OCI-LY3 (cell line): ENCODE data around the gene TXNDC5.

ENCODE experiments used
- H2AFZ ChIP-seq: fragments of 200-600, 300-600 bp; shearing (Covaris generic); 2 replicates; pipeline ENCODE4 v1.6.0; 2014; ENCODE audit warnings: antibody characterized with exemption, low read depth, low read length
- H3K27ac ChIP-seq: fragments of 200-600, 300-600 bp; sonication (generic); 2 replicates; pipeline ENCODE4 v1.5.1; 2014; ENCODE audit warnings: mild to moderate bottlenecking, low read length, moderate library complexity, mixed read lengths
- H3K27me3 ChIP-seq: fragments of 200-600, 300-600 bp; sonication (generic); 2 replicates; pipeline ENCODE4 v1.6.1; 2014; ENCODE audit warnings: low read depth, low read length, mixed read lengths
- H3K36me3 ChIP-seq: fragments of 200-600, 300-600 bp; sonication (generic); replicated peaks from 2 replicates; pipeline ENCODE3; 2014; ENCODE audit warnings: low read depth, low read length, mixed read lengths
- H3K4me1 ChIP-seq: fragments of 300-600, 200-600 bp; sonication (generic); 2 replicates; pipeline ENCODE4 v1.6.1; 2014; ENCODE audit warnings: low read length, mixed read lengths
- H3K4me2 ChIP-seq: fragments of 200-600, 300-600 bp; sonication (generic); 2 replicates; pipeline ENCODE4 v1.6.1; 2014; ENCODE audit warnings: low read length, mixed read lengths
- H3K4me3 ChIP-seq: fragments of 300-600, 200-600 bp; sonication (generic); 2 replicates; pipeline ENCODE4 v1.5.1; 2014; ENCODE audit warnings: antibody characterized with exemption, mild to moderate bottlenecking, low read length, moderate library complexity
- H3K79me2 ChIP-seq: fragments of 300-600, 200-600 bp; shearing (Covaris generic); 2 replicates; pipeline ENCODE4 v1.6.1; 2014; ENCODE audit warnings: mild to moderate bottlenecking, low read length, mixed read lengths
- H3K9ac ChIP-seq: fragments of 300-600, 200-600 bp; shearing (Covaris generic); 2 replicates; pipeline ENCODE4 v1.6.0; 2014; ENCODE audit warnings: mild to moderate bottlenecking, low read length, moderate library complexity
- H3K9me3 ChIP-seq: fragments of 200-600, 300-600 bp; shearing (Covaris generic); 2 replicates; pipeline ENCODE4 v1.6.1; 2014; ENCODE audit warnings: low read length, mixed read lengths; ENCODE audit not compliant: insufficient read depth
- H4K20me1 ChIP-seq: fragments of 200-600, 300-600 bp; sonication (generic); 2 replicates; pipeline ENCODE4 v1.6.1; 2016; ENCODE audit warnings: low read length, mixed read lengths; ENCODE audit not compliant: insufficient read depth
- CTCF ChIP-seq: fragments of 200-600, 300-600 bp; sonication (generic); IDR thresholded peaks from 2 replicates; pipeline ENCODE4 v1.5.1; 2014; ENCODE audit warnings: antibody characterized with exemption, low read length, low read depth
- EZH2phosphoT487 ChIP-seq: fragments of 200-600 bp; shearing (Covaris generic); IDR thresholded peaks from 2 replicates; pipeline ENCODE4 v1.6.1; 2018; ENCODE audit warnings: antibody characterized with exemption, mixed run types, low read depth

Gene TXNDC5

DNA sequence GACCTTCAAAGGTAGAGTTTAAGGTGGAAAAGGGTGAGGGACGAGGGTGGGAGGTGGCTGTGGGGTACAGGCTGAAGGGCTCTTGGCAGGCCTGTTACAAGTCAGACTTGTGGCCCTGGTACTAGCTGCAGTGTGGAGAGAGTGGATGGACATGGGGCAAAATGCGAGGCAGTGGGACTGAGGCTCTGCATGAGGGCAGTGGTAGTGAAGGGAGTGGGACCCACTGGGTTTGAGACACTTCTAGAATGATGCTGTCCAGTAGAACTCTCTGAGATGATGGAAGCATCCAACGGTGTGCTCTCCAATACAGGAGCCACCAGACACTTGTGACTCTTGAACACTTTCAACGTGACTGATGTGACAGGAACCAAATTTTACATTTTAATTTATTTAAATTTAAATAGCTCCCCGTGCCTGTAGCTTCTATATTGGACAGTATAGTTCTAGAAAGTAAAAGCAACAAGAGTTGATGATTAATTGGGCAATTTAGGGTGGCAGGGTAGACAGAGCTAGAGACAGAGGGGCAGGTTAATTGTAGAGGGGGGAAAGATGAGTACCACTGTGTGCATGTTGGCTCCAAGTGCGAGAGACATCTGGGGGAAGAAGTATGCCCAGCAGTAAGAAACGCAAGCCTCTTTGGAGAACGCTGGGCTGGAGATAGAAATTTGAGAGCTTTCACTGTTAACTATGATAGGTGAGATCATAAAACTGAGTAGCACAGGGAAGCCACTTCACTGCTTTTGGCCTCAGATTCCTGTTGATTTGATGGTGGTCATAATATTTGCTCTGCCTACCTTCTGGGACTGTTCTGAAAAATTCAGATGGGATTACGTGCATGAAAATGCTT is 77.5 kb downstream of the TXNDC5 start:
- H3K27me3 ChIP-seq = no peaks in the 10 kb centered on the region

More for the DNA sequence above, 77.5 kb downstream of the TXNDC5 start:
- no peak overlapping the region for H3K9ac ChIP-seq
- H3K9me3 ChIP-seq = no peaks in the 10 kb centered on the region
- no peak for TF ChIP-seq CTCF
- TF ChIP-seq EZH2phosphoT487 = no peak
- no peak overlapping the region for H3K4me3 ChIP-seq
- H2AFZ ChIP-seq = no peak overlapping the region
- no peaks in the 10 kb centered on the region for H3K4me1 ChIP-seq
- H3K79me2 ChIP-seq = no peaks in the 10 kb centered on the region
- H4K20me1 ChIP-seq = no peaks in the 10 kb centered on the region
- H3K4me2 ChIP-seq = no peak overlapping the region
- no peaks in the 10 kb centered on the region for H3K36me3 ChIP-seq
- H3K27ac ChIP-seq = no peak overlapping the region
